MM.1S (cell line): ENCODE data around the gene RPAP2.

ENCODE experiments used
- CTCF ChIP-seq: fragments of 300-600 bp; sonication (generic); IDR thresholded peaks from 2 replicates; pipeline ENCODE4 v1.5.1; 2016; ENCODE audit warnings: antibody characterized with exemption, low read length, mixed read lengths
- EZH2 ChIP-seq: fragments of 300-600 bp; sonication (generic); optimal IDR thresholded peaks from 2 replicates; pipeline ENCODE3; 2017; ENCODE audit warnings: low read depth, mild to moderate bottlenecking, antibody characterized with exemption, low read length, mixed read lengths
- EZH2phosphoT487 ChIP-seq: fragments of 300-600 bp; sonication (generic); IDR thresholded peaks from 2 replicates; pipeline ENCODE4 v1.6.1; 2018; ENCODE audit warnings: antibody characterized with exemption, low read length

- no peak for TF ChIP-seq CTCF
- no peak for TF ChIP-seq EZH2
- TF ChIP-seq EZH2phosphoT487, result no peak
These were observed 66.7 kb downstream of the RPAP2 start for GRCh38 chr1:92365378-92366039.
